HCT116 (cell line): ENCODE results near the gene DMBX1. TPM values are rescaled to one million over a fixed set of nuclear protein-coding genes. Genes with fewer than 3 reads are reported as not detected.

Source experiments
- ATAC-seq: fragments of 200-7000 bp; cut with Tn5 transposase; 2 replicates; pipeline ENCODE4 v1.9.1; 2020; ENCODE audit warnings: mild to moderate bottlenecking, moderate library complexity
- BruUV-seq: library from RNA; stranded (reverse); fragments of 400-500 nt; replicated peaks from 2 replicates; lab custom pipeline; 2021; lab: Mats Ljungman, UMichigan
- CTCF ChIA-PET: fragments of 300-600 bp; sonication (Branson Sonifier 250); formaldehyde crosslinking; loops from one replicate; lab custom pipeline; 2021; ENCODE audit warnings: antibody characterized with exemption; lab: Charles Lee
- POLR2A ChIA-PET: fragments of 300-600, 350-600 bp; sonication (Branson Sonifier 250); formaldehyde crosslinking; loops from one replicate; lab custom pipeline; 2021; ENCODE audit warnings: antibody characterized with exemption; lab: Charles Lee
- RAD21 ChIA-PET, 2 experiments: fragments of 300-600 bp; sonication (Branson Sonifier 250); formaldehyde crosslinking; loops; one replicate each; lab custom pipeline; 2023; ENCODE audit warnings: low total read pairs in 2 of 2; ENCODE audit not compliant: uncharacterized antibody in 2 of 2, unreplicated experiment in 2 of 2, low non-redundant PET in 1 of 2; lab: Charles Lee
- DNase-seq: peaks from one replicate; pipeline ENCODE4 v3.0.0-alpha.2; 2010; ENCODE audit warnings: low read depth, low spot score
- H2AFZ ChIP-seq: fragments of 200-600 bp; shearing (Covaris generic), sonication (generic); 2 replicates; pipeline ENCODE4 v1.6.1; 2017; ENCODE audit warnings: low read depth, mixed run types, mixed read lengths, antibody characterized with exemption, low read length; ENCODE audit not compliant: poor library complexity, severe bottlenecking
- H3K27ac ChIP-seq: 2 replicates; pipeline ENCODE4 v1.5.1; 2012; ENCODE audit warnings: low read depth, low read length
- H3K27me3 ChIP-seq: fragments of 200-600 bp; sonication (generic); 2 replicates; pipeline ENCODE4 v1.6.1; 2016; ENCODE audit warnings: mixed run types, low read length, mixed read lengths; ENCODE audit not compliant: insufficient read depth
- H3K36me3 ChIP-seq, 2 experiments: fragments of 200-500 bp in 1 of 2; fragments of 200-600 bp in 1 of 2; sonication (Bioruptor generic) in 1 of 2; sonication (generic) in 1 of 2; 2 replicates each; pipeline versions ENCODE4 v1.5.1 to v1.6.1; 2014 to 2016; ENCODE audit warnings: low read length in 2 of 2, inconsistent platforms in 1 of 2, mixed read lengths in 1 of 2, mixed run types in 1 of 2; ENCODE audit not compliant: insufficient read depth in 2 of 2, control insufficient read depth in 1 of 2
- H3K4me1 ChIP-seq, 2 experiments: fragments of 200-600 bp in 1 of 2; sonication (generic) in 1 of 2; 2 replicates each; pipeline versions ENCODE4 v1.5.1 to v1.6.1; 2012 to 2017; ENCODE audit warnings: low read length in 2 of 2, inconsistent platforms in 1 of 2, mild to moderate bottlenecking in 1 of 2, mixed read lengths in 1 of 2, mixed run types in 1 of 2, moderate library complexity in 1 of 2; ENCODE audit not compliant: insufficient read depth in 2 of 2, control insufficient read depth in 1 of 2
- H3K4me2 ChIP-seq: fragments of 200-600 bp; sonication (generic); 2 replicates; pipeline ENCODE4 v1.6.1; 2017; ENCODE audit warnings: mixed run types, low read length, mixed read lengths
- H3K4me3 ChIP-seq, 2 experiments: fragments of 200-600 bp in 1 of 2; sonication (generic) in 1 of 2; replicated peaks in 1 of 2; 2 replicates each; pipeline ENCODE4 v1.5.1; 2011 to 2016; ENCODE audit warnings: low read length in 2 of 2, control low read depth in 1 of 2, low read depth in 1 of 2, mild to moderate bottlenecking in 1 of 2, mixed read lengths in 1 of 2, mixed run types in 1 of 2
- H3K79me2 ChIP-seq: fragments of 200-600 bp; sonication (generic); 2 replicates; pipeline ENCODE4 v1.6.1; 2017; ENCODE audit warnings: mild to moderate bottlenecking, mixed run types, low read length, moderate library complexity, mixed read lengths; ENCODE audit not compliant: insufficient read depth
- H3K9ac ChIP-seq: fragments of 200-600 bp; sonication (generic); 2 replicates; pipeline ENCODE4 v1.6.1; 2016; ENCODE audit warnings: low read length, mixed read lengths
- H3K9me2 ChIP-seq: fragments of 200-600 bp; sonication (generic), shearing (Covaris generic); 2 replicates; pipeline ENCODE4 v1.6.1; 2017; ENCODE audit warnings: mixed run types, mild to moderate bottlenecking, moderate library complexity; ENCODE audit not compliant: insufficient read depth
- H3K9me3 ChIP-seq, 2 experiments: fragments of 200-500 bp in 1 of 2; fragments of 200-600 bp in 1 of 2; sonication (Bioruptor generic) in 1 of 2; sonication (generic) in 1 of 2; 2 replicates each; pipeline ENCODE4 v1.6.1; 2014 to 2017; ENCODE audit warnings: low read length in 2 of 2, mixed read lengths in 2 of 2, inconsistent platforms in 1 of 2, low read depth in 1 of 2, mild to moderate bottlenecking in 1 of 2, mixed run types in 1 of 2, moderate library complexity in 1 of 2; ENCODE audit not compliant: control insufficient read depth in 1 of 2, insufficient read depth in 1 of 2
- H4K20me1 ChIP-seq: fragments of 200-600 bp; sonication (generic), shearing (Covaris generic); 2 replicates; pipeline ENCODE4 v1.6.1; 2017; ENCODE audit warnings: mixed run types, mild to moderate bottlenecking, moderate library complexity; ENCODE audit not compliant: insufficient read depth
- CBX3 ChIP-seq: IDR thresholded peaks from 2 replicates; pipeline ENCODE4 v1.6.1; 2012; ENCODE audit warnings: low read depth
- CEBPB ChIP-seq: IDR thresholded peaks from 2 replicates; pipeline ENCODE4 v1.6.1; 2012; ENCODE audit warnings: low read depth
- FOSL1 ChIP-seq: IDR thresholded peaks from 2 replicates; pipeline ENCODE4 v1.6.1; 2012; ENCODE audit warnings: low read depth
- JUND ChIP-seq: IDR thresholded peaks from 2 replicates; pipeline ENCODE4 v1.6.1; 2012
- POLR2AphosphoS5 ChIP-seq: IDR thresholded peaks from 2 replicates; pipeline ENCODE4 v1.6.1; 2011; ENCODE audit warnings: mild to moderate bottlenecking, low read depth, low read length, moderate library complexity
- RAD21 ChIP-seq: IDR thresholded peaks from 2 replicates; pipeline ENCODE4 v1.6.1; 2012; ENCODE audit warnings: low read depth, mild to moderate bottlenecking
- TCF7L2 ChIP-seq: IDR thresholded peaks from 2 replicates; pipeline ENCODE4 v1.7.0; 2011; ENCODE audit warnings: borderline replicate concordance, inconsistent platforms; ENCODE audit not compliant: insufficient read depth, insufficient read length; ENCODE audit errors: extremely low read depth
- YY1 ChIP-seq: IDR thresholded peaks from 2 replicates; pipeline ENCODE4 v1.6.1; 2011; ENCODE audit warnings: low read length, low read depth, moderate library complexity, mild to moderate bottlenecking; ENCODE audit not compliant: insufficient replicate concordance; ENCODE audit errors: extremely low read depth
- ZFX ChIP-seq: fragments of 450-650 bp; IDR thresholded peaks from 2 replicates; pipeline ENCODE4 v1.6.1; 2017
- ZNF274 ChIP-seq: fragments of 200-500 bp; sonication (Bioruptor generic); IDR thresholded peaks from 2 replicates; pipeline ENCODE4 v1.6.1; 2014; ENCODE audit warnings: mild to moderate bottlenecking, low read depth, low read length, inconsistent platforms
- intact Hi-C: fragments of 100-400 bp; cut with micrococcal nuclease; formaldehyde crosslinking; loops from 2 replicates; pipeline ENCODE4 v1.10.0; 2022
- total RNA-seq: library from RNA; stranded (reverse); gene quantifications from one replicate; pipeline ENCODE4 v1.2.1, GENCODE V29; 2021; ENCODE audit not compliant: unreplicated experiment
- TF ChIP-seq, protein P1 (sequence below): IDR thresholded peaks from 2 replicates; pipeline ENCODE4 v1.6.1; 2011; ENCODE audit warnings: mild to moderate bottlenecking, low read length, moderate library complexity; ENCODE audit not compliant: insufficient replicate concordance; ENCODE audit errors: extremely low read depth
- TF ChIP-seq, protein P2 (sequence below): IDR thresholded peaks from 2 replicates; pipeline ENCODE4 v1.6.1; 2012

DMBX1 gene
- total RNA-seq, 1 experiment from 2014 or later, result 4.3 TPM

DNA sequence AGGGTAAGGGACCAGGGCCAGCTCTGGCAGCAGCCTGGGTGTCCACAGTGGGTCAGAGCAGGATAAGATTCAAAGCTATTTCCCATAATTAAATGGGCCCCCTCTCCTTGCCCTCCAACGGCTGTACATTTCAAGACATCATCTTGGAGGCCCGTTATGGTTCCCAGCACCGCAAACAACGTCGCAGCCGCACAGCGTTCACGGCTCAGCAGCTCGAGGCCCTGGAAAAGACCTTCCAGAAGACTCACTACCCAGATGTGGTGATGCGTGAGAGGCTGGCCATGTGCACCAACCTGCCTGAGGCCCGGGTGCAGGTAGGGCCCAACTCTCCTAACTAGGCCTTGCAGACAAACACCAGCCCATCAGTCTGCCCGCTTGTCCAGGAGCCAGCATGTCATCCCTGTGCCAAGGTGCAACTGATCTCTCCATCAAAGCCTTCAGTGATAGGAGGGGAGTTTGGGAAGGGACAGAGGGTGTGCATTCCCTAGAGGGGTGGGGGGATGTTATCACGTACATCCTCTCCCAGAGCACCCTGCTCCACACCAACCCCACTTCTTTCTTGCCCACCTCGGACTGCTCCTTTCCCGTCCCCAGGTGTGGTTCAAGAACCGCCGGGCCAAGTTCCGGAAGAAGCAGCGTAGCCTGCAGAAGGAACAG is 20.8 kb downstream of the DMBX1 start:
- DNase-seq (no peak), ATAC-seq (no peak)
- H3K9me3 ChIP-seq, result no peaks in the 10 kb centered on the region
- no TSS peak for BruUV-seq
- CTCF ChIA-PET, result no interaction called here
- H3K4me2 ChIP-seq, result no peak overlapping the region
- H4K20me1 ChIP-seq, result no peaks in the 10 kb centered on the region
- no peaks in the 10 kb centered on the region for H3K79me2 ChIP-seq
- peaks cover 0 to 3% of the 10 kb centered on the region in 2 experiments; a peak in 1 of 4 replicates for H3K4me1 ChIP-seq
- no peak overlapping the region for H2AFZ ChIP-seq
- TF ChIP-seq, protein P1, sequence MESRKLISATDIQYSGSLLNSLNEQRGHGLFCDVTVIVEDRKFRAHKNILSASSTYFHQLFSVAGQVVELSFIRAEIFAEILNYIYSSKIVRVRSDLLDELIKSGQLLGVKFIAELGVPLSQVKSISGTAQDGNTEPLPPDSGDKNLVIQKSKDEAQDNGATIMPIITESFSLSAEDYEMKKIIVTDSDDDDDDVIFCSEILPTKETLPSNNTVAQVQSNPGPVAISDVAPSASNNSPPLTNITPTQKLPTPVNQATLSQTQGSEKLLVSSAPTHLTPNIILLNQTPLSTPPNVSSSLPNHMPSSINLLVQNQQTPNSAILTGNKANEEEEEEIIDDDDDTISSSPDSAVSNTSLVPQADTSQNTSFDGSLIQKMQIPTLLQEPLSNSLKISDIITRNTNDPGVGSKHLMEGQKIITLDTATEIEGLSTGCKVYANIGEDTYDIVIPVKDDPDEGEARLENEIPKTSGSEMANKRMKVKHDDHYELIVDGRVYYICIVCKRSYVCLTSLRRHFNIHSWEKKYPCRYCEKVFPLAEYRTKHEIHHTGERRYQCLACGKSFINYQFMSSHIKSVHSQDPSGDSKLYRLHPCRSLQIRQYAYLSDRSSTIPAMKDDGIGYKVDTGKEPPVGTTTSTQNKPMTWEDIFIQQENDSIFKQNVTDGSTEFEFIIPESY, result no peak
- TF ChIP-seq, protein P2, sequence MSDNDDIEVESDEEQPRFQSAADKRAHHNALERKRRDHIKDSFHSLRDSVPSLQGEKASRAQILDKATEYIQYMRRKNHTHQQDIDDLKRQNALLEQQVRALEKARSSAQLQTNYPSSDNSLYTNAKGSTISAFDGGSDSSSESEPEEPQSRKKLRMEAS, result no peak
- TF ChIP-seq TCF7L2 (no peak), YY1 (no peak), RAD21 (no peak), CBX3 (no peak), ZNF274 (no peak), CEBPB (no peak), ZFX (no peak), POLR2AphosphoS5 (no peak), FOSL1 (no peak), JUND (no peak)
- H3K9me2 ChIP-seq, result no peaks in the 10 kb centered on the region
- no peaks in the 10 kb centered on the region for H3K36me3 ChIP-seq
- POLR2A ChIA-PET, result no interaction called here
- H3K27me3 ChIP-seq, result no peaks in the 10 kb centered on the region
- intact Hi-C loops, result no loop called here
- H3K4me3 ChIP-seq, result no peak overlapping the region
- no peak overlapping the region for H3K9ac ChIP-seq
- H3K27ac ChIP-seq, result no peak overlapping the region
- RAD21 ChIA-PET, result interaction anchor here in 1 of 2 experiments (0.6 kb wide), 1 partner anchor 19 kb away, joined by 4 read pairs; no protein-coding TSS in a partner anchor
